Urinary bladder (tissue), 4 donors: ENCODE results near the gene CXorf58. TPM values are rescaled to one million over a fixed set of nuclear protein-coding genes. Genes with fewer than 3 reads are reported as not detected.
"Not testable (repeated sequence)": the region's sequence is repeated elsewhere in the genome, so short reads cannot be mapped to it uniquely, and the experiment has no call there.

ENCODE experiments used
- DNase-seq: peaks from one replicate; pipeline ENCODE4 v3.0.0-alpha.2; 2015; ENCODE audit errors: extremely low spot score
- H3K27ac ChIP-seq: one replicate; pipeline ENCODE4 v1.5.1; 2013; ENCODE audit warnings: low read depth, mild to moderate bottlenecking, moderate library complexity
- H3K36me3 ChIP-seq: one replicate; pipeline ENCODE4 v1.6.1; 2013; ENCODE audit warnings: mild to moderate bottlenecking, moderate library complexity; ENCODE audit not compliant: insufficient read depth
- H3K4me1 ChIP-seq: one replicate; pipeline ENCODE4 v1.6.1; 2013; ENCODE audit warnings: mild to moderate bottlenecking, moderate library complexity; ENCODE audit not compliant: insufficient read depth
- H3K4me3 ChIP-seq: one replicate; pipeline ENCODE4 v1.5.1; 2013; ENCODE audit warnings: low read depth, low read length
- WGBS: extraction: QIAGEN DNeasy Blood & Tissue Kit; methylation state at CpG from one replicate; pipeline ENCODE4 v1.1.7; 2013; 5-methylcytosine and 5-hydroxymethylcytosine counted together
- polyA plus RNA-seq: library from polyadenylated mRNA; stranded (reverse); fragments of 200-250 nt; gene quantifications from one replicate; pipeline ENCODE4 v1.2.3, GENCODE V29; 2013
- total RNA-seq: library from RNA; depleted of rRNA; stranded (reverse); fragments of >200 nt; gene quantifications from one replicate; pipeline ENCODE4 v1.2.3, GENCODE V29; 2014
- donor health status: healthy with polysubstance abuse.
- donor health status: healthy.

The CXorf58 gene
- total RNA-seq (not detected), polyA plus RNA-seq (0.09 TPM)

DNA sequence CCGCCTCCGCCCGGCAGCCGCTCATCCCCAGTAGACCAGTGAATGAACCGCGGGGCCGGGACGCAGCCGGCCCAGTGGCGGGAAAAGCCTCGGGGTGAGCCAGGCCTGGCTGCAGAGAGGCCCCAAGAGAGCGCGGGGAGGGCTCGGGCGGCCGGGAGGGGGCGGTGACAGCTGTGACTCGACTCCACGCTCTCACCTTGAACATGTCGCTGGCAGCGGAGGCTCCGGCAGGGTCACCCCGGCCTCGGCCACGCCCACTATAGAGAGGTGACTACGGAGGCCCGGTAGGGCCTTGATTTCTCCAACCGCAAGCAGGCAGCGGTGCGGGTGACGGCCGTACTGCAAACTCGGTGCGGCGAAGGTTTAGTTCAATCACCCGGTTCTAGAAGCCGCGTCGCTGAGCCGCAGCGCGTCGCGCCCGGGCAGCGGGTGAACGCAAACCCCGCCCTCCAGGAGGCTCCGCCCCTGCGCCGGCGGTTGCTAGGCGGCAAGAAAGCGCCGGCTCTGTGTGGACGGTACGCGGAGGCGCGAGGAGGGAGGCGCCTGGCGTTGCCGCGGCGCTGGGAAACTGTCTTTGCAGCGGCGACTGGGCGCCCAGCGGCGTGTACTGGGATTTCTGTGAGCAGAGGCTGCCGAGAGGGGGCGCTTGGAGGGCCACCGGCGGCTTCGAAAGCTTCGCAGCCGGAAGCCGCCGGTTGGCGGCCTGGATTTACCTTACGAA lies at the start of gene CXorf58, which contains the start of gene APOO:
Gene CXorf58 (plus strand): TSS at position 509 of the 721 bp plus-strand sequence. CDS start 2,297 bp downstream, outside the sequence.
Gene APOO (minus strand): TSS at position 441 of the 721 bp plus-strand sequence. CDS start 236 bp downstream, at position 205.
- Histone ChIP-seq H3K27ac (peak within 1 kb of the TSS; percentile 85), H3K4me3 (peak within 1 kb of the TSS; percentile 45), H3K36me3 (no peaks in the 10 kb centered on the region), H3K4me1 (no peaks in the 10 kb centered on the region)
- under 1% methylated on average over 81 of the region's 81 CpGs for WGBS
- DNase-seq, result peak; percentile 62

DNA sequence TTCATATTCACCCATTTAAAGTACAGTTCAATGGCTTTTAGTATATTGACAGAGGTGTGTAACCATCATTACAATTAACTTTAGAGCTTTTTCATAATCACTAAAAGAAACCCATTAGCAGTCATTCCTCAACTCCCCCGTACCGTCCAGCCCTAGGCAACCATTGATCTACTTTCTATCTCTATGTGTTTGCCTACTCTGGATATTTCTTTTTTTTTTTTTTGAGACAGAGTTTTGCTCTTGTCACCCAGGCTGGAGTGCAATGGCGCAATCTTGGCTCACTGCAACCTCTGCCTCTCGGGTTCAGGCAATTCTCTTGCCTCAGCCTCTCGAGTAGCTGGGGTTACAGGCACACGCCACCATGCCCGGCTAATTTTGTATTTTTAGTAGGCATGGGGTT lies 48.6 kb upstream of the CXorf58 start:
- 95% methylated on average over 7 of the region's 7 CpGs for WGBS
- not testable (repeated sequence) for DNase-seq, H3K4me3 ChIP-seq, H3K27ac ChIP-seq, H3K36me3 ChIP-seq, H3K4me1 ChIP-seq

GRCh38 chrX:23861215-23861896 lies 46.5 kb upstream of the CXorf58 start:
- Histone ChIP-seq H3K4me3 (no peak overlapping the region), H3K36me3 (no peaks in the 10 kb centered on the region), H3K4me1 (no peaks in the 10 kb centered on the region), H3K27ac (no peak overlapping the region)
- WGBS, result 96% methylated on average over 6 of the region's 6 CpGs
- no peak for DNase-seq

- H3K36me3 ChIP-seq, H3K4me3 ChIP-seq, H3K4me1 ChIP-seq, H3K27ac ChIP-seq, DNase-seq: not testable (repeated sequence)
- WGBS, result 98% methylated on average over 2 of the region's 2 CpGs
These were observed 45.9 kb upstream of the CXorf58 start for GRCh38 chrX:23861952-23862351.

GRCh38 chrX:23864742-23865326 lies 43.0 kb upstream of the CXorf58 start:
- DNase-seq, result no peak
- Histone ChIP-seq H3K4me3 (no peak overlapping the region), H3K4me1 (no peaks in the 10 kb centered on the region), H3K36me3 (no peaks in the 10 kb centered on the region), H3K27ac (no peak overlapping the region)
- WGBS, result 94% methylated on average over 5 of the region's 5 CpGs

DNA sequence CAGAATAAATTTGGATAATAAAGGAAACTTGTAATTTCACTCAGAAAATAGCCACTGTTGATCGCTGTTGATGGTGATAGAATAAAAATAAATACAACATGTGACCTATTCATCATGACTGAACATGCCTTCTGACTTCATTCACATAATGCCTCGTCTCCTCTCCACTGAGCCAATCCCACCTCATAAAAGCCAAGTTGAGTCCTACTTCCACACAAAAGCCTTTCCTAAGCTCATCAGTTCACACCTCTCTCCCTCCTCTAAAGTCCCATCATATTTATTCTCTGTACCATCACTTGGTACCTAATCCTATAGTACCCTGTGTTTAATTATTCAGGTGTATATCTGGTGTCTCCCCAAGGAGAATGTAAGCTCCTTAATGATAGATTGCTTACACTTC lies 37.8 kb upstream of the CXorf58 start:
- no peaks in the 10 kb centered on the region for H3K4me1 ChIP-seq
- no peak overlapping the region for H3K27ac ChIP-seq
- H3K4me3 ChIP-seq, result no peak overlapping the region
- WGBS, result 92% methylated on average over 2 of the region's 2 CpGs
- no peak for DNase-seq
- H3K36me3 ChIP-seq, result no peaks in the 10 kb centered on the region

- WGBS, result 84% methylated on average over 4 of the region's 4 CpGs
These were observed 35.8 kb upstream of the CXorf58 start for GRCh38 chrX:23871905-23872546.

DNA sequence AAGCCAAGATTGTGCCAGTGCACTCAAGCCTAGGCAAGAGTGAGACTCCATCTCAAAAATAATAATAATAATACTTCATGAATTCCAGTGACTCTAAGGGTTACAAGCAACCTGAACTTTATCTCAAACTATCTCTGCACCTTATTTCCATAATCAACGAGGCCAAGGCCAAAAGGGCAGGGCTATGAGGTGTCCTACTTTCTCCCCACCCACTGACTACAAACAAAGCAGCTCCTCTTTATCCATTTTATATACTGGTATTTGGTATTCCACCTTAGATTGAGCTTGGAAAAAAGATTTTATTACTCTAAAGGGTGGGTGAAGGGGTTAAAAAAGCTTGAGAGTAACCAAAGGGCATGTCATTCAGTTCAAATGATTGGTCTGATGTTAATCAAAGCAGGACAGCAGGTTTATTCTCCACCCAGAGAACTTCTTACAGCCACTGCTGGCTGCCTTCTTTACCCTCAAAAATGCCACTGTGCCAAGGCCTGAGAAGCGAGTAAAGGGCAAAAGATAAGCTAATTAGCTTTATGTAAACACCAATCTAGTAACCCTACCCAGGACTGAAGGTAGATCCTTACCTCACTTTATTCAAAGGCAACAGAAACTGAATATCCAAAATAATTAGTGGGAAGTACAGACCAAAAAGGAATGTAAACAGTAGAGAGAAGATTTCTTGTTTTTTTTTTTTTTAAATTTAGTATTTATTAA lies 28.3 kb upstream of the CXorf58 start:
- H3K4me1 ChIP-seq, result no peaks in the 10 kb centered on the region
- H3K27ac ChIP-seq, result no peak overlapping the region
- WGBS, result 55% methylated on average over 2 of the region's 2 CpGs
- no peak for DNase-seq
- no peak overlapping the region for H3K4me3 ChIP-seq
- no peaks in the 10 kb centered on the region for H3K36me3 ChIP-seq

More at GRCh38 chrX:23871905-23872546, 35.8 kb upstream of the CXorf58 start:
- H3K36me3 ChIP-seq, result no peaks in the 10 kb centered on the region
- DNase-seq, result no peak
- no peak overlapping the region for H3K27ac ChIP-seq
- no peak overlapping the region for H3K4me3 ChIP-seq
- H3K4me1 ChIP-seq, result no peaks in the 10 kb centered on the region

DNA sequence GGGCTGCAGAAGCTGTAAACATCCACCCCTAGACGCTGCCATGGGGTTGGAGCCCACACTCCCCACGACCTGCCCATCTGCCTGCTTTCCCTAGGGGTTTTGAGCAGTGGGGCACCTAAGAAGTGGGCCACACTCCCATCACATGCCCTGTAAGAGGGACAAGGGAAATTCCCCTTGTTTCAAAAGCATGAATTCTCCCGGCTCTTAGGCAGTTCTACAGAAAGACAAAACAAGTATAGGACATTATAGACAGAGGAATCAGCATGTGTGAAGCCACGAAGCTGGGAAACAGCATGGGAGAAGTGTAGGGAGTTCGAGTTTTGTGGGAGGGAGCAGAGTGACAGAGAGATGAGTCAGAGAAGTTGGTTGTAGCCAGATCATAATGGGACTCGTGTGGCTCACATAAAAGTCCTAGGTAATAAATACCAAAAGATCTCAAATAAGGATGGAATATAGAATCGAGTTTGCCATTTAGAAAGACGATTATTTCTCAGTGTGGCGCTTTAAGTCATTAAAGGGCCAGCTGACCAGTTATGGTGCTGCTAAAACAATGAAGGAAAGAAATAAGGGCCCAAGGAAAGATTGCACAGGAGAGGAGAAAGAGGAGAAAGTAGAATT lies 24.0 kb upstream of the CXorf58 start:
- WGBS, result 41% methylated on average over 9 of the region's 9 CpGs
- no peak for DNase-seq
- Histone ChIP-seq H3K36me3 (no peaks in the 10 kb centered on the region), H3K4me1 (no peaks in the 10 kb centered on the region), H3K4me3 (no peak overlapping the region), H3K27ac (no peak overlapping the region)

DNA sequence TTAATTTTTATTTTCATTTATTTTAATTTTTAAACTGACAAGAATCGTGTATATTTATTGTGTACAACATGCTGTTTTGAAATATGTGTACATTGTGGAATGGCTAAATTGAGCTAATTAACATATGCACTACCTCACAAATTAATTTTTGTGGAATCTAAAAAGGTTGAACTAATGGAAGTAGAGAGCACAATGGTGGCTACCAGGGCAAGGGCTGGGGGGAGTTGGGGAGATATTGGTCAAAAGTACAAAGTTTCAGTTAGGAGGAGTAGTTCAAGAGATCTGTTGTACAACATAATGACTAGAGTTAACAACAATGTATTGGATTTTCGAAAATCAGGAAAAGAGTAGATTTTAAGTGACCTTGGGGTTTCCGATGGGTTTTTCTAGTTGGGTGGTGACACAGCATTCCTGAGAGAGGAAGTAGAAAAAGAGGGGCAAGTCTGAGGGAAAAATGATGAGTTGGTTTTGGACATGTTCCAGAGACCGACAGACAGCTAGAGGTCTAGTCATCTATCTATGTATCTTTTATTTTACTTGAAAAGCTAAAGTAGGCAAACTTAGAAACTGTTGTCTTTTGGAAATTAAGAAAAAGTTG lies 23.3 kb upstream of the CXorf58 start:
- Histone ChIP-seq H3K36me3 (no peaks in the 10 kb centered on the region), H3K4me1 (no peaks in the 10 kb centered on the region), H3K27ac (no peak overlapping the region), H3K4me3 (no peak overlapping the region)
- DNase-seq, result no peak
- 76% methylated on average over 4 of the region's 4 CpGs for WGBS

GRCh38 chrX:23885803-23886202 lies 22.0 kb upstream of the CXorf58 start:
- Histone ChIP-seq H3K36me3 (no peaks in the 10 kb centered on the region), H3K4me3 (no peak overlapping the region), H3K27ac (no peak overlapping the region), H3K4me1 (no peaks in the 10 kb centered on the region)
- no peak for DNase-seq
- 77% methylated on average over 3 of the region's 3 CpGs for WGBS

DNA sequence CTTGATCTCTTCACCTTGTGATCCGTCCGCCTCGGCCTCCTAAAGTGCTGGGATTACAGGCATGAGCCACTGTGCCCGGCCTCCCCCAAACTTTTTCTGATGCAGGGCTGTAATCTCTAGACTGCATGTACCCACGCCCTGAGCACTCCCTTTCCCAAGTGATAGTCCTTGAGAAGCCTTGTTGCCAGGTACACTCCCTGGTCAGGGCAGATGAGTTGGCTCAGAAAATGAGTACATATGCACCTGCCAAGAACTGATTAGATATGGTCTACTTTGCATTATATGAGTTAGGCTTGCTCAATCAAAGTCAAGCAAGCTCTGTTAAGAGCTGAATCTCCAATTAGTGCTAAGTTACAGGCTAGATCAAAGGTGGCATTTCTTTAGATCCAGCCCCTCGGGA lies 20.4 kb upstream of the CXorf58 start:
- Histone ChIP-seq H3K36me3 (no peaks in the 10 kb centered on the region), H3K4me1 (no peaks in the 10 kb centered on the region), H3K27ac (no peak overlapping the region), H3K4me3 (no peak overlapping the region)
- DNase-seq, result no peak
- WGBS, result 96% methylated on average over 6 of the region's 6 CpGs
